Measurements from ENCODE around the gene SQOR. TPM values are rescaled to one million over a fixed set of nuclear protein-coding genes. Genes with fewer than 3 reads are reported as not detected.

The SQOR gene
- total and polyA plus RNA-seq, 2 of the 4 experiments (the other 2 are of a cell fraction) = 22.1 to 40.3 TPM

- WGBS, 2 experiments (ENCODE audit: extremely low coverage in 2 of 2, insufficient read length in 1 of 2) = no CpG with 5 or more reads among the region's 5 CpGs
- no peak overlapping the region for H2AK9ac ChIP-seq (replicated peaks; ENCODE audit: low read depth, low read length, poor library complexity)
- H3K14ac ChIP-seq (replicated peaks; ENCODE audit: low read depth, low read length) = no peak overlapping the region
- H2BK120ac ChIP-seq (ENCODE audit: low read depth, low read length) = no peak overlapping the region
- no peak overlapping the region for H4K8ac ChIP-seq (ENCODE audit: low read depth in 2 of 2, low read length in 2 of 2)
- H3K56ac ChIP-seq (ENCODE audit: extremely low read depth, insufficient read depth, low read length) = no peak overlapping the region
- intact Hi-C loops (cut with micrococcal nuclease) (no loop called here), dilution Hi-C loops (cut with HindIII; ENCODE audit: low sequenced_read_pairs, unreplicated experiment) (no loop called here), in situ Hi-C loops (cut with MboI; ENCODE audit: low sequenced_read_pairs) (loop anchor here (10.0 to 25.0 kb wide), 2 partner anchors 164 to 432 kb away; partner anchors contain the start of gene SHF)
- H3K4me1 ChIP-seq (ENCODE audit: control insufficient read depth, insufficient read depth, low read length) = peaks cover 6% of the 10 kb centered on the region
- H4K20me1 ChIP-seq (ENCODE audit: insufficient read depth, low read length) = no peaks in the 10 kb centered on the region
- DNase-seq (no peak), ATAC-seq (ENCODE audit: low read depth) (no peak)
- H2AK5ac ChIP-seq (ENCODE audit: low read depth, low read length) = no peak overlapping the region
- no peak overlapping the region for H3K4me2 ChIP-seq (ENCODE audit: low read depth, low read length)
- no peak overlapping the region for H3K4me3 ChIP-seq (ENCODE audit: insufficient read depth, low read depth, low read length)
- H3K79me1 ChIP-seq (ENCODE audit: low read depth in 1 of 2, low read length in 2 of 2) = no peaks in the 10 kb centered on the region
- no peak overlapping the region for H3K23ac ChIP-seq (ENCODE audit: low read depth, low read length)
- H3K9ac ChIP-seq (ENCODE audit: low read depth, low read length) = no peak overlapping the region
- no peak overlapping the region for H3K18ac ChIP-seq (ENCODE audit: low read depth, low read length)
- no peak overlapping the region for H2BK20ac ChIP-seq (ENCODE audit: low read depth, low read length)
- H2BK15ac ChIP-seq (ENCODE audit: low read depth, low read length) = no peak overlapping the region
- H3K9me1 ChIP-seq (ENCODE audit: insufficient read depth, low read length) = no peaks in the 10 kb centered on the region; the same call in 1 of the 2 replicates
- POLR2A ChIA-PET (ENCODE audit: unreplicated experiment) = no interaction called here
- no peak for TF ChIP-seq RAD21 (IDR thresholded peaks at IDR 0.05; ENCODE audit: low read length)
- TF ChIP-seq, protein P1, sequence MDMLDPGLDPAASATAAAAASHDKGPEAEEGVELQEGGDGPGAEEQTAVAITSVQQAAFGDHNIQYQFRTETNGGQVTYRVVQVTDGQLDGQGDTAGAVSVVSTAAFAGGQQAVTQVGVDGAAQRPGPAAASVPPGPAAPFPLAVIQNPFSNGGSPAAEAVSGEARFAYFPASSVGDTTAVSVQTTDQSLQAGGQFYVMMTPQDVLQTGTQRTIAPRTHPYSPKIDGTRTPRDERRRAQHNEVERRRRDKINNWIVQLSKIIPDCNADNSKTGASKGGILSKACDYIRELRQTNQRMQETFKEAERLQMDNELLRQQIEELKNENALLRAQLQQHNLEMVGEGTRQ (IDR thresholded peaks at IDR 0.05; ENCODE audit: low read depth, low read length) = no peak
- no peak for TF ChIP-seq CEBPB (IDR thresholded peaks at IDR 0.05; ENCODE audit: low read depth, low read length)
- TF ChIP-seq, protein P2, sequence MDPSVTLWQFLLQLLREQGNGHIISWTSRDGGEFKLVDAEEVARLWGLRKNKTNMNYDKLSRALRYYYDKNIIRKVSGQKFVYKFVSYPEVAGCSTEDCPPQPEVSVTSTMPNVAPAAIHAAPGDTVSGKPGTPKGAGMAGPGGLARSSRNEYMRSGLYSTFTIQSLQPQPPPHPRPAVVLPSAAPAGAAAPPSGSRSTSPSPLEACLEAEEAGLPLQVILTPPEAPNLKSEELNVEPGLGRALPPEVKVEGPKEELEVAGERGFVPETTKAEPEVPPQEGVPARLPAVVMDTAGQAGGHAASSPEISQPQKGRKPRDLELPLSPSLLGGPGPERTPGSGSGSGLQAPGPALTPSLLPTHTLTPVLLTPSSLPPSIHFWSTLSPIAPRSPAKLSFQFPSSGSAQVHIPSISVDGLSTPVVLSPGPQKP (IDR thresholded peaks at IDR 0.05; ENCODE audit: borderline replicate concordance, low read depth, low read length) = no peak
- TF ChIP-seq RCOR1 (IDR thresholded peaks at IDR 0.05; ENCODE audit: insufficient replicate concordance, low read length) = no peak
- no peak for TF ChIP-seq NFE2L2 (IDR thresholded peaks at IDR 0.05; ENCODE audit: low read depth, low read length)
- no peak for TF ChIP-seq FOS (IDR thresholded peaks at IDR 0.05; ENCODE audit: low read depth, low read length)
- no peak overlapping the region for H4K5ac ChIP-seq (ENCODE audit: low read depth, low read length)
- H3K27ac ChIP-seq (ENCODE audit: insufficient read depth, low read length) = no peak overlapping the region
- no peaks in the 10 kb centered on the region for H3K27me3 ChIP-seq (ENCODE audit: control insufficient read depth, insufficient read depth, low read length)
- no peak overlapping the region for H2BK5ac ChIP-seq (ENCODE audit: low read depth, low read length, poor library complexity, severe bottlenecking)
- BruUV-seq (replicated peaks) = no TSS peak
- H3K36me3 ChIP-seq (ENCODE audit: control insufficient read depth, insufficient read depth, low read length) = no peaks in the 10 kb centered on the region
- CTCF ChIA-PET = no interaction called here
- no peaks in the 10 kb centered on the region for H3K9me3 ChIP-seq (ENCODE audit: control insufficient read depth, insufficient read depth, low read length)
- H2AFZ ChIP-seq (replicated peaks; ENCODE audit: low read length, poor library complexity) = no peak overlapping the region
- no peak overlapping the region for H3K4ac ChIP-seq (ENCODE audit: low read depth, low read length)
- no peak overlapping the region for H4K91ac ChIP-seq (ENCODE audit: insufficient read depth, low read depth, low read length)
These were observed 16.0 kb upstream of the SQOR start for GRCh38 chr15:45618813-45619212.

All from IMR-90 (cell line).